Measurements from ENCODE around the gene NPB.

The NPB gene

GRCh38 chr17:81870131-81870980 is 31.7 kb upstream of the NPB start:
- DNase-seq, result peak; percentile 47

- DNase-seq, result no peak
Measured at GRCh38 chr17:81870981-81871386, 31.1 kb upstream of the NPB start, which contains the start of gene ARHGDIA. TSS of gene ARHGDIA (minus strand) at chr17:81871337. CDS start at chr17:81869930, 1,407 bp downstream.

- peak; percentile 96 for DNase-seq
Measured at GRCh38 chr17:81871387-81872230, 30.4 kb upstream of the NPB start.

GRCh38 chr17:81877569-81877968 is 24.5 kb upstream of the NPB start:
- DNase-seq, result no peak

- DNase-seq, result no peak
Measured at GRCh38 chr17:81878294-81878693, 23.7 kb upstream of the NPB start.

- no peak for DNase-seq
Measured at GRCh38 chr17:81879121-81879520, 22.9 kb upstream of the NPB start.

GRCh38 chr17:81884520-81884919 is 17.5 kb upstream of the NPB start:
- no peak for DNase-seq

- DNase-seq, result no peak
Measured at GRCh38 chr17:81884968-81885367, 17.1 kb upstream of the NPB start.

- no peak for DNase-seq
Measured at GRCh38 chr17:81885454-81885853, 16.6 kb upstream of the NPB start.

GRCh38 chr17:81885869-81886548 is 16.0 kb upstream of the NPB start:
- no peak for DNase-seq

- no peak for DNase-seq
Measured at GRCh38 chr17:81888105-81888987, 13.7 kb upstream of the NPB start.

GRCh38 chr17:81888988-81889595 is 12.9 kb upstream of the NPB start:
- no peak for DNase-seq

GRCh38 chr17:81889602-81890001 is 12.4 kb upstream of the NPB start:
- no peak for DNase-seq

GRCh38 chr17:81890447-81891302 is 11.4 kb upstream of the NPB start:
- DNase-seq, result peak; percentile 26

- no peak for DNase-seq
Measured at GRCh38 chr17:81891303-81891552, 10.8 kb upstream of the NPB start.

- DNase-seq, result no peak
Measured at GRCh38 chr17:81895400-81895799, 6.6 kb upstream of the NPB start.

GRCh38 chr17:81898029-81898866 is 3.8 kb upstream of the NPB start:
- no peak for DNase-seq

- no peak for DNase-seq
Measured at GRCh38 chr17:81898885-81899284, 3.2 kb upstream of the NPB start.

GRCh38 chr17:81899514-81900166 is 2.4 kb upstream of the NPB start:
- no peak for DNase-seq
